ENCODE results near the gene RAB30. TPM values are rescaled to one million over a fixed set of nuclear protein-coding genes. Genes with fewer than 3 reads are reported as not detected.

RAB30 gene
- total RNA-seq, 2 donors from 2014 or later = 15.3 to 19.0 TPM

- DNase-seq (no peak), ATAC-seq (replicated peaks in 1 of 2) (no peak)
- H3K36me3 Mint-ChIP-seq (ENCODE audit: insufficient read depth in 2 of 2) = no peaks in the 10 kb centered on the region
- no peak overlapping the region for H3K27ac Mint-ChIP-seq
- H3K9me3 Mint-ChIP-seq = no peaks in the 10 kb centered on the region
- no peak overlapping the region for H3K4me3 Mint-ChIP-seq
- H3K27me3 Mint-ChIP-seq (ENCODE audit: low read depth) = no peaks in the 10 kb centered on the region
- peaks cover 37% of the 10 kb centered on the region for H3K4me1 Mint-ChIP-seq (ENCODE audit: low read depth)
These were observed 44.4 kb downstream of the RAB30 start for GRCh38 chr11:83027289-83027688.

DNA sequence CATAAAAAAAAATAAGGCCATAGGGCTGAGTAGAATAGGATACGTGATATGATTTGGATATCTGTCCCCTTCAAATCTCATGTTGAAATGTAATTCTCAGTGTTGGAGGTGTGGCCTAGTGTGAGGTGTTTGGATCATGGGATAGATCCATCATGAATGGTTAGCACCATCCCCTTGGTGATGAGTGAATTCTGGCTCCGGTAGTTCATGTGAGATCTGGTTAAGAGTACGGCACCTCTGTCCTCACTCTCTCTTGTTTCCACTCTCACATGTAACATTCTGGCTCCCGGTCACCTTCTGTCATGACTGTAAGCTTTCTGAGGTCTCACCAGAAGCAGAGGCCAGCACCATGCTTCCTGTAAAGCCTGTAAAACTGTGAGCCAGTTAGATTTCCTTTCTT is 45.5 kb downstream of the RAB30 start:
- Mint-ChIP-seq H3K27me3 (ENCODE audit: low read depth) (no peaks in the 10 kb centered on the region), H3K9me3 (no peaks in the 10 kb centered on the region), H3K4me1 (ENCODE audit: low read depth) (peaks cover 37% of the 10 kb centered on the region), H3K27ac (no peak overlapping the region), H3K4me3 (no peak overlapping the region), H3K36me3 (ENCODE audit: insufficient read depth in 2 of 2) (peaks cover 0 to 1% of the 10 kb centered on the region in 2 donors)
- DNase-seq (no peak), ATAC-seq (replicated peaks in 1 of 2) (no peak)

GRCh38 chr11:83025267-83025704 is 46.4 kb downstream of the RAB30 start:
- no peaks in the 10 kb centered on the region for H3K9me3 Mint-ChIP-seq
- peaks cover 0 to 1% of the 10 kb centered on the region in 2 donors for H3K36me3 Mint-ChIP-seq (ENCODE audit: insufficient read depth in 2 of 2)
- DNase-seq (no peak), ATAC-seq (replicated peaks in 1 of 2) (no peak)
- H3K27me3 Mint-ChIP-seq (ENCODE audit: low read depth) = no peaks in the 10 kb centered on the region
- no peak overlapping the region for H3K27ac Mint-ChIP-seq
- peak overlapping the region in 1 of 2 donors; percentile 42 for H3K4me3 Mint-ChIP-seq
- H3K4me1 Mint-ChIP-seq (ENCODE audit: low read depth) = peaks cover 37% of the 10 kb centered on the region

GRCh38 chr11:83024270-83024854 is 47.3 kb downstream of the RAB30 start:
- DNase-seq = no peak
- peak overlapping the region in 1 of 2 donors; percentile 42 for H3K4me3 Mint-ChIP-seq
- H3K4me1 Mint-ChIP-seq (ENCODE audit: low read depth) = peaks cover 37% of the 10 kb centered on the region
- no peak overlapping the region for H3K27ac Mint-ChIP-seq
- no peaks in the 10 kb centered on the region for H3K27me3 Mint-ChIP-seq (ENCODE audit: low read depth)
- peak; percentile 17 to 20 for ATAC-seq (replicated peaks in 1 of 2)
- no peaks in the 10 kb centered on the region for H3K9me3 Mint-ChIP-seq
- H3K36me3 Mint-ChIP-seq (ENCODE audit: insufficient read depth in 2 of 2) = peaks cover 0 to 3% of the 10 kb centered on the region in 2 donors

- peaks cover 0 to 4% of the 10 kb centered on the region in 2 donors for H3K36me3 Mint-ChIP-seq (ENCODE audit: insufficient read depth in 2 of 2)
- no peak overlapping the region for H3K27ac Mint-ChIP-seq
- H3K27me3 Mint-ChIP-seq (ENCODE audit: low read depth) = no peaks in the 10 kb centered on the region
- DNase-seq = no peak
- H3K4me1 Mint-ChIP-seq (ENCODE audit: low read depth) = peaks cover 37% of the 10 kb centered on the region
- ATAC-seq (replicated peaks in 1 of 2) = no peak
- no peak overlapping the region for H3K4me3 Mint-ChIP-seq
- no peaks in the 10 kb centered on the region for H3K9me3 Mint-ChIP-seq
These were observed 48.3 kb downstream of the RAB30 start for GRCh38 chr11:83023410-83023809.

DNA sequence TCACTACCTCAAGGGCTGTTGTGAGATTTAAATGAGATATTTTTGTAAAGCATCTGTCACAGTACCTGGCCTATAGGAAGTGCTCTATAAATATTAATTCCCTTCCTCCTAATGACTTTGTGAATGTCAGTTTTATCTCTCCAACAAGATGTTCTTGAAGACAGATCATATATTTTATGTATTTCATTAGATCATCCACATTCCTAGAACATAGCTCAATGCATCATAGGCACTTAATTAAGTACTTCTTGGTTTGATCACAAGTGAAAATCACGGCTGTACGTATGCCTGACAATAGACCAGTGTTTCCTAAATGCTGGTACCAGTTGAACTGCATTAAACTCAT is 49.9 kb downstream of the RAB30 start:
- Mint-ChIP-seq H3K4me1 (ENCODE audit: low read depth) (peaks cover 29% of the 10 kb centered on the region), H3K4me3 (no peak overlapping the region), H3K27me3 (ENCODE audit: low read depth) (no peaks in the 10 kb centered on the region), H3K9me3 (no peaks in the 10 kb centered on the region), H3K27ac (no peak overlapping the region), H3K36me3 (ENCODE audit: insufficient read depth in 2 of 2) (peaks cover 0 to 6% of the 10 kb centered on the region in 2 donors)
- no peak for ATAC-seq (replicated peaks in 1 of 2)
- no peak for DNase-seq

DNA sequence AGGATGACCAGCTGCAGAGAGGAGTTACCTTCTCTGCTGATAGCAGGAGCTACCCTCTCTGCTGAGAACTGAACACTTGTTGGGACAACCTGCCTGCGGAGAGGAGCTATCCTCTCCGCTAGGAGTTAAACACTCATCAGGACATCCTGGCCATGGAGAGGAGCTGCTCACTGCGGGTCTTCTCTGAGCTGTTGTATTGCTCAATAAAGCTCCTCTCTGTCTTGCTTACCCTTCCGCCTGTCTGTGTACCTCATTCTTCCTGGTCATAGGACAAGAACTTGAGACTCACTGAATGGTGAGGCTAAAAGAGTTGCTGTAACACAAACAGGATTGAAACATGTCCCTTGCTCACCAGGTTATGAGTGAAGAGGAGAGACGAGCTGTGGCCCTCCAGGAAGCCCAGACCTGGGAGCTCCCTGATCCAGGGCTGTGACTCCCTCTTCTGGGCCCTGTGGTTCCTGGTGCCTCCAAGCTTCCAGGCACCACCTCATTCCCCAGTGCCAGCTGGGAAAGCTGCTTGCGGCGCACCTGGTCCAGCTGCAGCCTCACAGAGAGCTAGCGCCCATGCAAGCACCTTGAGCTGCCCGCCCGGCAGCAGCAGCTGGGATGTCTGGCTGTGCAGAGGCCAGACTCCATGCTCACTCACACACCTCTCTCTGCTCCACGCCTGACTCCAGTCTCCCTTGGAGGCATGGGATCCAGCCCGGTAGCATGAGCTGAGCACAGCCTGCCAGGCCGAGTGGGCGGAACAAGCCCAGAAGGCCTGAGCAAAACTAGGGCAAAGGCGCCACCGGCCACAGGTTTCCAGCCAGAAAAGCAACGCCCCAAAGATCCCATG is 50.5 kb downstream of the RAB30 start:
- no peaks in the 10 kb centered on the region for H3K27me3 Mint-ChIP-seq (ENCODE audit: low read depth)
- no peak overlapping the region for H3K27ac Mint-ChIP-seq
- H3K4me3 Mint-ChIP-seq = no peak overlapping the region
- ATAC-seq (replicated peaks in 1 of 2) = no peak
- no peak for DNase-seq
- peaks cover 26% of the 10 kb centered on the region for H3K4me1 Mint-ChIP-seq (ENCODE audit: low read depth)
- peaks cover 0 to 6% of the 10 kb centered on the region in 2 donors for H3K36me3 Mint-ChIP-seq (ENCODE audit: insufficient read depth in 2 of 2)
- H3K9me3 Mint-ChIP-seq = no peaks in the 10 kb centered on the region

DNA sequence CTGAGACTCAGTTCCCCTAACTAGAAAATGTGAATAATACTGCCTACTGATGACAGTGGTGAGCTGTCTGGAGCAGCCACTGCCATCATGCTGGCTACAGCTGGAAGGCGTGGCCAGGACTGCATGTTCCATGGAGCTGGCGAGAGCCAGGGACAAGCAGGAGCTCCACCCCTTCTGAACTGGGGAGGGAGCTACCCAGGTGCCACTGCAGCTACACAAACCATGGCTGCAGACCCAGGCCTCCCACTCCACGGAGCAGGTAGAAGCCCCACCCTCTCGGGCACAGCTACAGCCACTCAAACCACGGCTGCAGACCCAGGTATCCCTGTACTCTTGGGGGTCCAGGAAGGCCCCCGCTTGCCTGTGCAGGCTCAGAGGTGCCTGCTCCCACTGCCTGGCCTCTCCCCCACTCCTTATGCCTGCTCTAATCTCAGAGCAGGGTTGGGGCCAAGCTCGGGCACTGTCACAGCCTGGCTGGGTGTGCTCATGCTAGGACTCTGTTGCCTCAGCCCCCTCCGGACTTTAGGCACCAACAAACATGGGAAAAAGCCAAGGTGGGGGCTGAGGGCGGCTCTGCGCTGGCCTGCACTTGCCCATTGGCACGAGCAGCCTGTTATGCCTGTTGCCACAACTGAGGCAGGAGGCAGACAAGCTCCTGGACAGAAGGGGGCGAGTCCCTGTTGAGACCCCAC is 51.7 kb downstream of the RAB30 start:
- Mint-ChIP-seq H3K4me3 (no peak overlapping the region), H3K4me1 (ENCODE audit: low read depth) (peaks cover 18% of the 10 kb centered on the region), H3K36me3 (ENCODE audit: insufficient read depth in 2 of 2) (peaks cover 0 to 8% of the 10 kb centered on the region in 2 donors), H3K27ac (no peak overlapping the region), H3K27me3 (ENCODE audit: low read depth) (no peaks in the 10 kb centered on the region), H3K9me3 (peaks cover 0 to 1% of the 10 kb centered on the region in 2 donors)
- no peak for ATAC-seq (replicated peaks in 1 of 2)
- DNase-seq = no peak

DNA sequence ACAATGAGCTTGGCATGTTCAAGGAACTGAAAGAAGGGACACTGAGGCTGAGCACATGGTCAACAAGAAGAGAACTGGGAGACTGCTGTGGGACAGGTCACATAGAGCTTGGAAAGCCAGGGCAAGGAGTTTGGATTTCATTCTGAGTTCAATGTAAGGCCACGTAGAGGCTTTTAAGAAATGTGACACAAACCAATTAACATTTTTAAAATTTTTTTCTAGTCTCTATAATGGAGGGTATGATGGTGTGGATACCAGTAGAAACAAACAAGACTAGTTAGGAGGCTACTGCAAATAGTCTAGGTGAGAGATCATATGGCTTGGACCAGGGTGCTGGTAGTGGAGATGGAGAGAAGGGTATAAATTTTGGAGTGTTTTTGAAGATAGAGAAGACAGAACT is 56.7 kb downstream of the RAB30 start:
- H3K27me3 Mint-ChIP-seq (ENCODE audit: low read depth) = no peaks in the 10 kb centered on the region
- ATAC-seq (replicated peaks in 1 of 2) (no peak), DNase-seq (no peak)
- H3K9me3 Mint-ChIP-seq = peaks cover 0 to 2% of the 10 kb centered on the region in 2 donors
- no peak overlapping the region for H3K27ac Mint-ChIP-seq
- H3K4me1 Mint-ChIP-seq (ENCODE audit: low read depth) = peaks cover 34% of the 10 kb centered on the region
- peaks cover under 1 to 7% of the 10 kb centered on the region in 2 donors for H3K36me3 Mint-ChIP-seq (ENCODE audit: insufficient read depth in 2 of 2)
- no peak overlapping the region for H3K4me3 Mint-ChIP-seq

DNA sequence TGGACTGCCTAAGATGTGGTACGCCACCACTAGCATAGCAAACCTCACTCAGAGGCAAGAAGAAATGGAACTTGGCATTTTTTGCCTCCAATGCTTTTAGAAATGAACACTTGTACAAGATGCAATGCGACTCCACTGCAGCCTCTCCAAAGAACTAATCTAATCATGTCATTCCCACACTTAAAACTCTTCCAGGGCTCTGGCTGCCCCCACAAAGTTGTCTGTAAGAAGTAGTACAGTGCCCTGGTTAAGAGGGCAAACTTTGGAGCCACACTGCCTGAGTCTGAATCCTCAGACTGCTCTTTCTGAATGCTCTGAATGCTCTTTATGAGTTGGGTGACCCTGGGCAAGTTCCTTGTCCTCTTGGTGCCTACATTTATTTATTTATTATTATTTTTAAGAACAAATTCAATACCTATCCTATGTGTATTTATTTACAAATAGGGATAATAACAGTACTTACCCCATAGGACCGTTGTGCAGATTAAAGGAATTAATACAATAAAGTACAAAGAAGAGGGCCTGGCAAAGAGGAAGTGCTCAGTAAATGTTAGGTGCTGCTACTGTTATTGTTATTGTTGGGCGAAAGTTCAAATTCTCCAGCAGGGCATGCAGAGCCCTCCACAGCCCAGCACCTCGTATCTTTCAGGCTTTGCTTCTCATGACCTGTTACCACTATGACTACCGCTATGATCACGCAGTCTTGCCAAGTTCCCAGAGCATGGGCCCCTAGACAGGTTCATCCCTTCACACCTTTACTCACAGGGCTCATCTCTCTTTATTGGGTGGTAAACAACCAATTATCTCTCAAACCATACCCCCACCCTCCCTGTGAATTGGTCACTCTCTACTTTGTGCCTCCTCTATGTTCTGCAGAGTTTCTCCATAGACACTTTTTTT is 59.3 kb downstream of the RAB30 start:
- peaks cover 2 to 4% of the 10 kb centered on the region in 2 donors for H3K36me3 Mint-ChIP-seq (ENCODE audit: insufficient read depth in 2 of 2)
- no peak overlapping the region for H3K4me3 Mint-ChIP-seq
- ATAC-seq (replicated peaks in 1 of 2) (peak; percentile 51 to 74), DNase-seq (no peak)
- H3K4me1 Mint-ChIP-seq (ENCODE audit: low read depth) = peaks cover 51% of the 10 kb centered on the region
- H3K27me3 Mint-ChIP-seq (ENCODE audit: low read depth) = no peaks in the 10 kb centered on the region
- no peak overlapping the region for H3K27ac Mint-ChIP-seq
- H3K9me3 Mint-ChIP-seq = peaks cover 0 to 2% of the 10 kb centered on the region in 2 donors

DNA sequence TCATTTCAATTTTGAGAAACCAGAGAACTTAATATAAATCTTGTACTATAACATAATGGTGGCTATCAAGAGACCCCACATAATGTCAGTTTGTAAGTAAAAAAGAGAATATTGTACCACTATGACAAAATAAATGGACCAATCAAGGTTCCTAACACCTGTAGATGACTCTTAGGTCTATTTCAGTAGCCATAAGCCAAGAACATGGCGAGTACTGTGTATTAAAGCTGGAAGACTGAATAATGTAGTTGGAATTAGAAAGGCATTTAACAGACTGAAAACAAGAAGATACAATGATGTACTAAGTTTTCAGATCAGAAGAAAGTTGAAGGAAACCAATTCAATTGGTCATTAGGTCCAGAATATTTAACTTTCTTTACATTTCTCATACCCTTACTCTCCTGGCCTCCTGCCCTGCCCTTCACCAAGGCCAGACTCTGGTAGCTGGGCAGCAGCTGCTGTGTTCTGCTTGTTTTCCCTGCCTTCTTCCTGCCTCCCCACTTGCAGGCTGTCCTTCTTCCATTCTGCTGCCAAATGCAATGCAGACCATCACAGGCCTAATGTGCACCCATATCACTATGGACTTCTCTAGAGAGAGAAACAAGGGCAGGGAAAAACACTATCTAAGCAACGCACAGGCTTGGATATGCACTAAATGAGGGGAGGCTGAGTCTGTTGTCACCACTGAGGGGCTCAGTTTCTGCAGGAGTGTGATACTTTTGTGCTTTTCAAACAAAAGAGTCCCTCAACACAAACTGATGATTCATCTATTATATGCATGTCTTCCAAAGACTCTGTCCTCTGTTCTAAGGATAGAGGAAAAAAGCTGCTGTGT is 60.1 kb downstream of the RAB30 start:
- H3K27me3 Mint-ChIP-seq (ENCODE audit: low read depth) = no peaks in the 10 kb centered on the region
- peaks cover 0 to 2% of the 10 kb centered on the region in 2 donors for H3K9me3 Mint-ChIP-seq
- no peak overlapping the region for H3K4me3 Mint-ChIP-seq
- no peak overlapping the region for H3K27ac Mint-ChIP-seq
- ATAC-seq (replicated peaks in 1 of 2) (no peak), DNase-seq (no peak)
- H3K36me3 Mint-ChIP-seq (ENCODE audit: insufficient read depth in 2 of 2) = peaks cover 2 to 4% of the 10 kb centered on the region in 2 donors
- peaks cover 58% of the 10 kb centered on the region for H3K4me1 Mint-ChIP-seq (ENCODE audit: low read depth)

GRCh38 chr11:83009999-83010398 is 61.7 kb downstream of the RAB30 start:
- Mint-ChIP-seq H3K27me3 (ENCODE audit: low read depth) (no peaks in the 10 kb centered on the region), H3K4me1 (ENCODE audit: low read depth) (peaks cover 72% of the 10 kb centered on the region), H3K27ac (no peak overlapping the region), H3K9me3 (peaks cover 0 to under 1% of the 10 kb centered on the region in 2 donors), H3K4me3 (no peak overlapping the region), H3K36me3 (ENCODE audit: insufficient read depth in 2 of 2) (peaks cover 1 to 2% of the 10 kb centered on the region in 2 donors)
- no peak for DNase-seq
- ATAC-seq (replicated peaks in 1 of 2) = no peak
